Dendritic cell treated with granulocyte-macrophage colony-stimulating factor and Interleukin-4, amounts not matched to agents 40 ng/mL and 50 ng/mL, for 4 days (primary cell): ENCODE measurements around the gene PIK3C3.

Experiments used
- H3K27ac Mint-ChIP-seq: one replicate; pipeline ENCODE4 v1.8.0; 2022; ENCODE audit warnings: mild to moderate bottlenecking, mixed read lengths
- H3K27me3 Mint-ChIP-seq: one replicate; pipeline ENCODE4 v1.8.0; 2022; ENCODE audit warnings: mild to moderate bottlenecking, mixed read lengths
- H3K36me3 Mint-ChIP-seq: one replicate; pipeline ENCODE4 v1.8.0; 2022; ENCODE audit warnings: low read depth, mixed read lengths
- H3K4me1 Mint-ChIP-seq: one replicate; pipeline ENCODE4 v1.8.0; 2022; ENCODE audit warnings: low read depth, mixed read lengths
- H3K4me3 Mint-ChIP-seq: one replicate; pipeline ENCODE4 v1.8.0; 2022; ENCODE audit warnings: mild to moderate bottlenecking, moderate library complexity, mixed read lengths
- H3K9me3 Mint-ChIP-seq: one replicate; pipeline ENCODE4 v1.8.0; 2022; ENCODE audit warnings: mixed read lengths
- intact Hi-C: fragments of 100-400 bp; cut with micrococcal nuclease; formaldehyde crosslinking; loops from one replicate; pipeline ENCODE4 v1.15.0; 2022

PIK3C3 gene

DNA sequence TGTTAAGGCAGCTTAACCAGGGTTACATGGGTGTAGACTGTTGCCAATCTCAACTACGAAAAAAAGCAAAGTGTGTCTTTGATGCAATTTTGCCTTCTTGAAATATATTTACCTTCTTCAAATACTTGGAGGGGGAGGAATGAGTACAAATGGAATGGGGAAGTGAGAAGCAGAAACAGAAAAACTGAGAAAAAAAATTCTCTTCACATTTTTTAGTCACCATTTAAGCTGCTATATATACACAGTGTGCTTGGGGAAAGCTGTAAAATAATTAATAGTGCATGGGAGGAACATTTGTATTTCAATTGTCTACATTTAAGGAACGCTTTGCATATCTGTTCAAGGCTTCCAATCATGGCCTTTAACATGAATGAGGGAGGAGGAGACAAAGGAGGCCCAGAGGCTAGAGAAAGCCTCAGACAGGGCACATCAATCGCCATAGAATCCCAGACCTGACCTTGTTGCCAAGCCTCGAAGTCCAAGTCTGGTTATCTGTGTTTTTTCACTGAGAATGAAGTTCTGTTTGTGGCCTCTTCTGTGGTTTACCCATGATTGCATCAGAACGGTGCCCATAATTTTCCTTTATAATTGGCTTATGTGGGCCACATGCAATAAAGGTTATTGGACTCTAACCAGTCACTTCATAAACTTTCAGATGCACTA is 158.6 kb downstream of the PIK3C3 start:
- intact Hi-C loops: loop anchor here (1.0 to 10.0 kb wide), 3 partner anchors 161 to 1471 kb away; no protein-coding TSS in a partner anchor
- H3K4me1 Mint-ChIP-seq: peaks cover 9% of the 10 kb centered on the region
- no peak overlapping the region for H3K4me3 Mint-ChIP-seq
- H3K27ac Mint-ChIP-seq: no peak overlapping the region
- H3K9me3 Mint-ChIP-seq: no peaks in the 10 kb centered on the region
- no peaks in the 10 kb centered on the region for H3K27me3 Mint-ChIP-seq
- no peaks in the 10 kb centered on the region for H3K36me3 Mint-ChIP-seq

DNA sequence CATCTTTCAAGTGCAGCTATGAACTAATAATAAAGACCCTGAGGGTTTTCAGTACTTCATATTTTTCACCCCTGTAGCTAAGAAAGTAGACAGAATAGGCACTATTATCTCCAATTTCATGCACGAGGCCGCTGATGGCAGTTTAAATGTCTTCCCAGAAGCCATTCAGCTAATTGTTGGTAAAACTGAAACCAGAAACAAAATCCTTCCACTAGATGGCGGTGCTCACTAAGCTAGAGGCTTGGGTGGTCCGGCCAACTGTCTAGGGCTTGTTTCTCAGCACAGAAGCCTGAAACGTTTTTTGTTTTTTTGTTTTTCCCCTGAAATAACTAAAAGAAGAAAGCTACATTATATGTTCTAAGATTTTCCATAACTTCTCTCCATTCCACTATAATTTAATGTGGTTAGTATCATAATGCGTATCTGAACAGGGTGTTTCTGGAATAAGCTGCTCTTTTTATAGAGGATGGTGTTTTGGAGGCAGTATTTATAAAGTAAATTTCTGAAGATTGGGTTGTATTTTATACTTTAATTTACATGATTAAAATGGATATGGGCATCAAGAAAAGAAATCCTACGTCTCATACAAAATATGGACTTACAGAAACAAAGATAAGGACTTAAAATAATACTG is 159.4 kb downstream of the PIK3C3 start:
- Mint-ChIP-seq H3K27ac (no peak overlapping the region), H3K9me3 (no peaks in the 10 kb centered on the region), H3K27me3 (no peaks in the 10 kb centered on the region), H3K4me1 (peaks cover 9% of the 10 kb centered on the region), H3K4me3 (no peak overlapping the region), H3K36me3 (no peaks in the 10 kb centered on the region)
- intact Hi-C loops: loop anchor here (1.0 to 10.0 kb wide), 3 partner anchors 160 to 1470 kb away; no protein-coding TSS in a partner anchor

DNA sequence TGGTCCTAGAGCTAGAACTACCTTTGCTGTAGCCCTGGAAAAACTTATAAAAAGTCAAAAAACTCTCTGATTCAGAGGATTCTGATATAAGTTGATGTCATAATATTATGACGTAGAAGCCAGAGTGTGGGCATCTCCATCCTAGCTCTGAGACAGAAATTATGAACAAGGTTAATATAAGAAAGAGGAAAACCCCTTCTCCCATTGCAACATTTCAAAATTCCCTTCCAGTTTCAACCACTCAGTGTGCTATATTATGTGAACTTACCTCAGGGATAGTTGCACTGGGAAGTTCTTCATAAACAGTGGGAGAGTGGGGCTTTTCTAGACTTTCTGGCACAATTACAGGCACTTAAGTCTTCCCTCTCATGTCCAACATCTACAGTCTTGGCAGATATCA is 171.6 kb downstream of the PIK3C3 start:
- no peaks in the 10 kb centered on the region for H3K9me3 Mint-ChIP-seq
- H3K36me3 Mint-ChIP-seq: no peaks in the 10 kb centered on the region
- H3K27ac Mint-ChIP-seq: no peak overlapping the region
- intact Hi-C loops: no loop called here
- H3K4me3 Mint-ChIP-seq: no peak overlapping the region
- H3K27me3 Mint-ChIP-seq: no peaks in the 10 kb centered on the region
- no peaks in the 10 kb centered on the region for H3K4me1 Mint-ChIP-seq

DNA sequence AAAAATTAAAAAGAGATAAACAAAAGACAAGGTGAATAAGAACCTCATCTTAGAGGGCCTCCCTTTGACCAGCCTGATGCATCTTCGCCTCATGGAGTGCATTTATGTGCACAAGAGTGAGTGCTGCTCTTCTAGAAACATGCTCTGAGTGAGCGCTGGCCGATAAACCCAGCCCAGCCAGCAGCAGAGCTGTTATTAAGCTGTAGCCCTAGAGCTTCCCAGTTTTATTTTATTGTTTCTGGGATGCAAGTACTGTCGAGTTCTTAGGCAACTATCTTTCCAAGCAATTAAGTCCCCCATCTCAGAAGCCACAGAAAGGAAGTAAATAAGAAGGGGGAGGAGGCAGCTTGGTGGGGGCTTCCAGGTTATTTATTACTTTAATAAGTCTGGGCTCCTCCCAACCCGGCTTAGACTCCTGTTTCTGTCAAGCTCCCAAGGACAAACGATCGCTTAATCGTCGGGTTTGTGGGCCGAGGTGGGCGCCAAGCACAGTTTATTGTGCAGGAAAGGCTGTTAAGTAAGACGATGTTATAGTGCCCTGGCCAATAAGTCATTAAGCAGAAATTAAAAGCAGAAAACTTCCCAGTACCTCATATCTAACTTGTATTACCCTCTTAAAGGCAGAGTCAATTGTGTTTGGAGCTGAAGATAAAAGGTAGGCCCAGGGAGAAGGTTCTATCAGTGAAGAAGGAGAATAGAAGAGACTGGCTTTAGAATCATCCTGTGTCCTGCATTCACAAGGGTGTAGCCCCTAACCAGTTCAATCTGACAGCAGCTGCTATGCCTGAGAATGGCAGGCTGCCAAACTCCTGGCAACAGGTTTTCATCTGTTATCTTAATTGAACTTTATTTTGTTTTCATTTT is 176.3 kb downstream of the PIK3C3 start:
- intact Hi-C loops: no loop called here
- H3K27ac Mint-ChIP-seq: no peak overlapping the region
- no peaks in the 10 kb centered on the region for H3K4me1 Mint-ChIP-seq
- no peaks in the 10 kb centered on the region for H3K9me3 Mint-ChIP-seq
- no peak overlapping the region for H3K4me3 Mint-ChIP-seq
- peaks cover 2% of the 10 kb centered on the region for H3K27me3 Mint-ChIP-seq
- no peaks in the 10 kb centered on the region for H3K36me3 Mint-ChIP-seq

- no peak overlapping the region for H3K27ac Mint-ChIP-seq
- no peaks in the 10 kb centered on the region for H3K9me3 Mint-ChIP-seq
- no peak overlapping the region for H3K4me3 Mint-ChIP-seq
- H3K4me1 Mint-ChIP-seq: no peaks in the 10 kb centered on the region
- peaks cover 2% of the 10 kb centered on the region for H3K27me3 Mint-ChIP-seq
- no peaks in the 10 kb centered on the region for H3K36me3 Mint-ChIP-seq
- intact Hi-C loops: no loop called here
Measured at GRCh38 chr18:42131930-42132244, 176.9 kb downstream of the PIK3C3 start.
